K562 (cell line): ENCODE measurements around the gene SPATA2. TPM values are rescaled to one million over a fixed set of nuclear protein-coding genes. Genes with fewer than 3 reads are reported as not detected.

Experiments
- CBFA2T3 ChIP-seq: fragments of 450-650 bp; IDR thresholded peaks from 2 replicates; pipeline ENCODE4 v1.6.1; 2017
- JUND ChIP-seq, 2 experiments: IDR thresholded peaks; 2 replicates in 1 of 2; 3 replicates in 1 of 2; pipeline ENCODE4 v1.6.1; 2011; ENCODE audit warnings: borderline replicate concordance in 2 of 2, low read depth in 2 of 2, low read length in 2 of 2, improper control_type of control experiment in 1 of 2, missing biosample characterization in 1 of 2, missing genetic modification characterization in 1 of 2, missing genetic modification reagents in 1 of 2
- NFIC ChIP-seq: fragments of 450-650 bp; IDR thresholded peaks from 2 replicates; pipeline ENCODE4 v1.6.1; 2017; ENCODE audit warnings: mild to moderate bottlenecking, inconsistent platforms
- NRF1 ChIP-seq, 2 experiments: fragments of 450-650 bp; IDR thresholded peaks in 1 of 2; conservative IDR thresholded peaks in 1 of 2; 2 replicates each; pipeline ENCODE4 v1.6.1; 2014; ENCODE audit warnings: mild to moderate bottlenecking in 2 of 2
- RBM14 ChIP-seq: fragments of 200-400 bp; formaldehyde crosslinking; IDR thresholded peaks from 2 replicates; pipeline ENCODE4 v1.6.1; 2018; ENCODE audit warnings: low read depth, mild to moderate bottlenecking, low read length, moderate library complexity, borderline replicate concordance; ENCODE audit not compliant: insufficient read depth
- RERE ChIP-seq: sonication (generic); formaldehyde crosslinking; IDR thresholded peaks from 2 replicates; pipeline ENCODE4 v1.8.0; 2023; ENCODE audit warnings: missing genetic modification reagents, mild to moderate bottlenecking, borderline replicate concordance
- SP1 ChIP-seq: sonication (generic); formaldehyde crosslinking; IDR thresholded peaks from 2 replicates; pipeline ENCODE4 v1.8.1; 2022; ENCODE audit warnings: mild to moderate bottlenecking, missing genetic modification reagents
- SPI1 ChIP-seq: IDR thresholded peaks from 2 replicates; pipeline ENCODE4 v1.6.1; 2011; ENCODE audit warnings: low read depth, low read length, control low read depth, borderline replicate concordance
- TBP ChIP-seq: optimal IDR thresholded peaks from 2 replicates; pipeline ENCODE3; 2011; ENCODE audit warnings: low read depth, low read length, improper control_type of control experiment
- polyA plus RNA-seq, 8 experiments: library from polyadenylated mRNA; depleted of rRNA in 4 of 8; stranded (reverse) in 5 of 8; unstranded in 3 of 8; fragments of >200 nt; fragmentation: Nextera tagmentation in 2 of 8; fragmentation: Illumina TruSeq in 1 of 8; extraction: Ambion mirVana in 2 of 8; extraction: Trizol in 1 of 8; gene quantifications; 2 replicates each; pipeline versions ENCODE4 v1.2.1 to v1.2.3, GENCODE V29; 2011 to 2014; ENCODE audit warnings: inconsistent platforms in 1 of 8, missing spikeins in 1 of 8
- total RNA-seq, 7 experiments: library from RNA; depleted of rRNA in 6 of 7; stranded (reverse); fragments of >200 nt in 6 of 7; fragmentation: Illumina TruSeq in 2 of 7; extraction: Trizol in 2 of 7; gene quantifications; 2 replicates each; pipeline versions ENCODE4 v1.2.1 to v1.2.3, GENCODE V29; 2011 to 2021; ENCODE audit warnings: low replicate concordance in 1 of 7
- TF ChIP-seq, protein P1 (sequence below): sonication (generic); formaldehyde crosslinking; IDR thresholded peaks from 2 replicates; pipeline ENCODE4 v1.8.0; 2022; ENCODE audit warnings: missing genetic modification reagents, mild to moderate bottlenecking, moderate library complexity, borderline replicate concordance
- TF ChIP-seq, protein P2 (sequence below): fragments of 450-650 bp; IDR thresholded peaks from 2 replicates; pipeline ENCODE4 v1.6.1; 2016; ENCODE audit warnings: low read depth

SPATA2 gene
- total and polyA plus RNA-seq, 9 of the 15 experiments (the other 6 are each of a cell fraction or from before 2014, with no cell fraction given), result 0.46 to 8.2 (median 2.7) TPM

DNA sequence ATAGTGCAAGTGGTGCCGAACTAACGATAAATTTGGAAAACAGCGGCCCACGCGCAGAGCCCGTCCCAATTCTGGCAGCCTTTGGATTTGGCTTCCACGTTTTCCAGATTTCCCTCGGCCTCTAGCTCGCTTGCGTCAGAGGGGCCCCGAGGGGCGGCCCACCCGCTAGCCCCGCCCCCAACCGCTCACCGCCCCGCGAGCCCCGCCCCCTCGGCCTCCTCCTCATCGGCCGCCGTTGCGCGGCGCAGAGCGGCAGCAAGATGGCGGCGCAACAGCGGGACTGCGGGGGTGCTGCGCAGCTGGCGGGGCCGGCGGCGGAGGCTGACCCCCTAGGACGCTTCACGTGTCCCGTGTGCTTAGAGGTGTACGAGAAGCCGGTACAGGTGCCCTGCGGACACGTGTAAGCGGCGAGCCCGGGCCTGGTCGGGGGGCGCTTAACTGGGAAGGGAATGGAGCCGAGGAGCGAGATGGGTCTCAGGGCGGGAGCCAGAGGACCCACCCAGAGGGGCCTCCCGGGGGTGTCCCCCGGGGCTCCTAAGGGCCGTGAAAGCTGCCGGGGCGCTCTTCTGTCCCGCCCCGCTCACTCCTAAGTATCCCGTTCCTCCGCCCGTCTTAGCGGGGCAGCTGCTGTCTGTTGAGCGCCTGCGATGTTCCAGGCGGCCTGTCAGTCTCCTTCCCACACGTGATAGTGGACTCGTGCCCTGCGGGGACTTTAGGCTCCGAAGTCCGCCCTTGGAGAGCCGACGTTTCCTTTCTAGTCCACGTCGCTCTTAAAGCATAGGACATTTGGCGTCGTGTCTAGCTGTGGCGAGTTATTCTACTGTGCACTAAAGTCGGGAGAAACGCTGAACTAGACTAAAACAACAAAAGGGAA is 21.1 kb upstream of the SPATA2 start, which contains the start of gene RNF114 (continued):
- TF ChIP-seq RBM14, result 0 out of 2 replicates have a peak, but pooled peaks have one; percentile 84
- no peak for TF ChIP-seq RERE (CRISPR knock-in tag)
- TF ChIP-seq, protein P1, sequence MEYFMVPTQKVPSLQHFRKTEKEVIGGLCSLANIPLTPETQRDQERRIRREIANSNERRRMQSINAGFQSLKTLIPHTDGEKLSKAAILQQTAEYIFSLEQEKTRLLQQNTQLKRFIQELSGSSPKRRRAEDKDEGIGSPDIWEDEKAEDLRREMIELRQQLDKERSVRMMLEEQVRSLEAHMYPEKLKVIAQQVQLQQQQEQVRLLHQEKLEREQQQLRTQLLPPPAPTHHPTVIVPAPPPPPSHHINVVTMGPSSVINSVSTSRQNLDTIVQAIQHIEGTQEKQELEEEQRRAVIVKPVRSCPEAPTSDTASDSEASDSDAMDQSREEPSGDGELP, result peak; percentile 84
- TF ChIP-seq SPI1, result no peak
- TF ChIP-seq NFIC, result 0 out of 2 replicates have a peak, but pooled peaks have one; percentile 10
- peak; percentile 13; the same call in 1 of the 2 replicates for TF ChIP-seq CBFA2T3
- TF ChIP-seq NRF1 (conservative IDR thresholded peaks at IDR 0.05 in 1 of 2, IDR thresholded peaks at IDR 0.05 in 1 of 2), result peak; percentile 84 to 86
- peak; percentile 68 for TF ChIP-seq JUND (IDR thresholded peaks at IDR 0.05; ENCODE audit: borderline replicate concordance, low read depth, low read length)
- TF ChIP-seq JUND (tag; IDR thresholded peaks at IDR 0.05; ENCODE audit: borderline replicate concordance, low read depth, low read length), result no peak; the same call in 2 of the 3 replicates
- TF ChIP-seq, protein P2, sequence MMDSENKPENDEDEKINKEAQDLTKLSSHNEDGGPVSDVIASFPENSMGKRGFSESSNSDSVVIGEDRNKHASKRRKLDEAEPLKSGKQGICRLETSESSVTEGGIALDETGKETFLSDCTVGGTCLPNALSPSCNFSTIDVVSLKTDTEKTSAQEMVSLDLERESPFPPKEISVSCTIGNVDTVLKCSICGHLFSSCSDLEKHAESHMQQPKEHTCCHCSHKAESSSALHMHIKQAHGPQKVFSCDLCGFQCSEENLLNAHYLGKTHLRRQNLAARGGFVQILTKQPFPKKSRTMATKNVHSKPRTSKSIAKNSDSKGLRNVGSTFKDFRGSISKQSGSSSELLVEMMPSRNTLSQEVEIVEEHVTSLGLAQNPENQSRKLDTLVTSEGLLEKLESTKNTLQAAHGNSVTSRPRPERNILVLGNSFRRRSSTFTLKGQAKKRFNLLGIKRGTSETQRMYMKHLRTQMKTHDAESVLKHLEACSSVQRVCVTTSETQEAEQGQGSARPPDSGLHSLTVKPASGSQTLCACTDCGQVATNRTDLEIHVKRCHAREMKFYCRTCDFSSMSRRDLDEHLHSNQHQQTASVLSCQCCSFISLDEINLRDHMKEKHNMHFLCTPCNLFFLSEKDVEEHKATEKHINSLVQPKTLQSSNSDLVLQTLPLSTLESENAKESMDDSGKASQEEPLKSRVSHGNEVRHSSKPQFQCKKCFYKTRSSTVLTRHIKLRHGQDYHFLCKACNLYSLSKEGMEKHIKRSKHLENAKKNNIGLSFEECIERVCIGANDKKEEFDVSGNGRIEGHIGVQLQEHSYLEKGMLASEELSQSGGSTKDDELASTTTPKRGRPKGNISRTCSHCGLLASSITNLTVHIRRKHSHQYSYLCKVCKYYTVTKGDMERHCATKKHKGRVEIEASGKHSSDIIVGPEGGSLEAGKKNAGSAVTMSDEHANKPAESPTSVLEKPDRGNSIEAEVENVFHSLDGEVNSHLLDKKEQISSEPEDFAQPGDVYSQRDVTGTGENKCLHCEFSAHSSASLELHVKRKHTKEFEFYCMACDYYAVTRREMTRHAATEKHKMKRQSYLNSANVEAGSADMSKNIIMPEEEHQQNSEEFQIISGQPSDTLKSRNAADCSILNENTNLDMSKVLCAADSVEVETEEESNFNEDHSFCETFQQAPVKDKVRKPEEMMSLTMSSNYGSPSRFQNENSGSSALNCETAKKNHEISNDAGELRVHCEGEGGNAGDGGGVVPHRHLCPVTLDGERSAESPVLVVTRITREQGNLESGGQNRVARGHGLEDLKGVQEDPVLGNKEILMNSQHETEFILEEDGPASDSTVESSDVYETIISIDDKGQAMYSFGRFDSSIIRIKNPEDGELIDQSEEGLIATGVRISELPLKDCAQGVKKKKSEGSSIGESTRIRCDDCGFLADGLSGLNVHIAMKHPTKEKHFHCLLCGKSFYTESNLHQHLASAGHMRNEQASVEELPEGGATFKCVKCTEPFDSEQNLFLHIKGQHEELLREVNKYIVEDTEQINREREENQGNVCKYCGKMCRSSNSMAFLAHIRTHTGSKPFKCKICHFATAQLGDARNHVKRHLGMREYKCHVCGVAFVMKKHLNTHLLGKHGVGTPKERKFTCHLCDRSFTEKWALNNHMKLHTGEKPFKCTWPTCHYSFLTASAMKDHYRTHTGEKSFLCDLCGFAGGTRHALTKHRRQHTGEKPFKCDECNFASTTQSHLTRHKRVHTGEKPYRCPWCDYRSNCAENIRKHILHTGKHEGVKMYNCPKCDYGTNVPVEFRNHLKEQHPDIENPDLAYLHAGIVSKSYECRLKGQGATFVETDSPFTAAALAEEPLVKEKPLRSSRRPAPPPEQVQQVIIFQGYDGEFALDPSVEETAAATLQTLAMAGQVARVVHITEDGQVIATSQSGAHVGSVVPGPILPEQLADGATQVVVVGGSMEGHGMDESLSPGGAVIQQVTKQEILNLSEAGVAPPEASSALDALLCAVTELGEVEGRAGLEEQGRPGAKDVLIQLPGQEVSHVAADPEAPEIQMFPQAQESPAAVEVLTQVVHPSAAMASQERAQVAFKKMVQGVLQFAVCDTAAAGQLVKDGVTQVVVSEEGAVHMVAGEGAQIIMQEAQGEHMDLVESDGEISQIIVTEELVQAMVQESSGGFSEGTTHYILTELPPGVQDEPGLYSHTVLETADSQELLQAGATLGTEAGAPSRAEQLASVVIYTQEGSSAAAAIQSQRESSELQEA, result peak; percentile 86
- peak; percentile 70 for TF ChIP-seq SP1 (CRISPR knock-in tag)
- peak; percentile 84 for TF ChIP-seq TBP
